Choroid plexus epithelial cell (primary cell): ENCODE results near the gene ADISSP.

Source experiments
- DNase-seq: peaks from one replicate; pipeline ENCODE4 v3.0.0-alpha.2; 2010; ENCODE audit warnings: low read depth
- H3K4me3 ChIP-seq: 2 replicates; pipeline ENCODE4 v1.5.1; 2011; ENCODE audit warnings: low read depth, mild to moderate bottlenecking, control low read depth, low read length, moderate library complexity
- CTCF ChIP-seq: conservative IDR thresholded peaks from 2 replicates; pipeline ENCODE4 v1.5.1; 2011; ENCODE audit warnings: low read depth, mild to moderate bottlenecking, control low read depth, inconsistent platforms, low read length, moderate library complexity

The ADISSP gene

GRCh38 chr20:3759316-3759823 lies 8.2 kb downstream of the ADISSP start:
- no peak for DNase-seq
- no peak for TF ChIP-seq CTCF
- no peak overlapping the region for H3K4me3 ChIP-seq

- no peak for DNase-seq
- no peak overlapping the region for H3K4me3 ChIP-seq
- no peak for TF ChIP-seq CTCF
These were observed 9.0 kb downstream of the ADISSP start for GRCh38 chr20:3758566-3758965.

GRCh38 chr20:3757268-3757667 lies 10.3 kb downstream of the ADISSP start:
- no peak for DNase-seq
- no peak overlapping the region for H3K4me3 ChIP-seq
- no peak for TF ChIP-seq CTCF

GRCh38 chr20:3755814-3756480 lies 11.6 kb downstream of the ADISSP start:
- H3K4me3 ChIP-seq, result no peak overlapping the region
- no peak for TF ChIP-seq CTCF
- no peak for DNase-seq

- no peak for DNase-seq
- no peak for TF ChIP-seq CTCF
- no peak overlapping the region for H3K4me3 ChIP-seq
These were observed 12.3 kb downstream of the ADISSP start for GRCh38 chr20:3755269-3755668.

- TF ChIP-seq CTCF, result no peak
- no peak overlapping the region for H3K4me3 ChIP-seq
- no peak for DNase-seq
These were observed 13.3 kb downstream of the ADISSP start for GRCh38 chr20:3754276-3754630.
